OCI-LY1 (cell line): ENCODE data around the gene POM121.
"Not testable (repeated sequence)": the region's sequence is repeated elsewhere in the genome, so short reads cannot be mapped to it uniquely, and the experiment has no call there.

Experiments used
- H2AFZ ChIP-seq: fragments of 200-600 bp; sonication (generic), shearing (Covaris generic); 2 replicates; pipeline ENCODE4 v1.6.0; 2014; ENCODE audit warnings: antibody characterized with exemption, mild to moderate bottlenecking, low read length
- H3F3A ChIP-seq: fragments of 200-600 bp; sonication (generic), shearing (Covaris generic); 2 replicates; pipeline ENCODE4 v1.6.0; 2014; ENCODE audit warnings: mild to moderate bottlenecking, antibody characterized with exemption, low read length, moderate library complexity; ENCODE audit not compliant: insufficient read depth
- H3K27ac ChIP-seq: fragments of 200-600 bp; sonication (generic); 2 replicates; pipeline ENCODE4 v1.5.1; 2014; ENCODE audit warnings: low read length, mixed run types, mild to moderate bottlenecking, low read depth; ENCODE audit not compliant: poor library complexity, severe bottlenecking
- H3K27me3 ChIP-seq: fragments of 200-600 bp; sonication (generic); 2 replicates; pipeline ENCODE4 v1.6.0; 2014; ENCODE audit warnings: antibody characterized with exemption, mild to moderate bottlenecking, low read length, moderate library complexity; ENCODE audit not compliant: insufficient read depth
- H3K36me3 ChIP-seq: fragments of 200-600 bp; sonication (generic); 2 replicates; pipeline ENCODE4 v1.6.1; 2014; ENCODE audit warnings: mild to moderate bottlenecking, antibody characterized with exemption, low read length, moderate library complexity, mixed read lengths; ENCODE audit not compliant: insufficient read depth
- H3K4me1 ChIP-seq: fragments of 200-600 bp; sonication (generic); 2 replicates; pipeline ENCODE4 v1.5.1; 2014; ENCODE audit warnings: mild to moderate bottlenecking, low read length, moderate library complexity; ENCODE audit not compliant: insufficient read depth, severe bottlenecking
- H3K4me2 ChIP-seq: fragments of 200-600 bp; sonication (generic), shearing (Covaris generic); 2 replicates; pipeline ENCODE4 v1.6.1; 2014; ENCODE audit warnings: low read length
- H3K4me3 ChIP-seq: fragments of 200-600 bp; sonication (generic); 2 replicates; pipeline ENCODE4 v1.5.1; 2014; ENCODE audit warnings: low read length, low read depth, mild to moderate bottlenecking, mixed read lengths; ENCODE audit not compliant: poor library complexity, severe bottlenecking
- H3K79me2 ChIP-seq: fragments of 200-600 bp; shearing (Covaris generic); 2 replicates; pipeline ENCODE4 v1.6.1; 2016; ENCODE audit warnings: mixed run types, low read length, mixed read lengths; ENCODE audit not compliant: insufficient read depth
- H3K9ac ChIP-seq: fragments of 200-600 bp; sonication (generic), shearing (Covaris generic); 2 replicates; pipeline ENCODE4 v1.6.1; 2014; ENCODE audit warnings: mild to moderate bottlenecking, low read length, mixed read lengths
- H3K9me2 ChIP-seq: fragments of 200-600 bp; sonication (generic), shearing (Covaris generic); 2 replicates; pipeline ENCODE4 v1.6.1; 2014; ENCODE audit warnings: low read depth, mild to moderate bottlenecking, low read length, mixed read lengths
- H3K9me3 ChIP-seq: fragments of 200-600 bp; shearing (Covaris generic); 2 replicates; pipeline ENCODE4 v1.6.1; 2014; ENCODE audit warnings: low read length, mixed read lengths
- H4K20me1 ChIP-seq: fragments of 200-600 bp; sonication (generic), shearing (Covaris generic); 2 replicates; pipeline ENCODE4 v1.6.0; 2016; ENCODE audit warnings: mild to moderate bottlenecking, low read length; ENCODE audit not compliant: insufficient read depth

Gene POM121

GRCh38 chr7:72982084-72982483 is 57.2 kb downstream of the POM121 start:
- H3K4me1 ChIP-seq, H3K9ac ChIP-seq, H2AFZ ChIP-seq, H3K36me3 ChIP-seq, H3K9me2 ChIP-seq, H3K27me3 ChIP-seq, H3K79me2 ChIP-seq, H3K4me2 ChIP-seq, H3K9me3 ChIP-seq, H4K20me1 ChIP-seq, H3K4me3 ChIP-seq, H3F3A ChIP-seq, H3K27ac ChIP-seq: not testable (repeated sequence)

- H3K4me2 ChIP-seq, H3K36me3 ChIP-seq, H3K4me1 ChIP-seq, H2AFZ ChIP-seq, H3K27ac ChIP-seq, H3K9ac ChIP-seq, H3K79me2 ChIP-seq, H3K27me3 ChIP-seq, H3K9me2 ChIP-seq, H3F3A ChIP-seq, H4K20me1 ChIP-seq, H3K9me3 ChIP-seq, H3K4me3 ChIP-seq: not testable (repeated sequence)
These were observed 65.4 kb downstream of the POM121 start for GRCh38 chr7:72990146-72990913.

GRCh38 chr7:72995484-72995883 is 70.6 kb downstream of the POM121 start:
- not testable (repeated sequence) for H3K9me3 ChIP-seq, H3K4me2 ChIP-seq, H3K9ac ChIP-seq, H3K9me2 ChIP-seq, H3F3A ChIP-seq, H3K27me3 ChIP-seq, H2AFZ ChIP-seq, H3K4me1 ChIP-seq, H3K36me3 ChIP-seq, H3K27ac ChIP-seq, H3K79me2 ChIP-seq, H4K20me1 ChIP-seq, H3K4me3 ChIP-seq

- not testable (repeated sequence) for H3K79me2 ChIP-seq, H3K4me2 ChIP-seq, H3K27ac ChIP-seq, H3K9me3 ChIP-seq, H3F3A ChIP-seq, H3K27me3 ChIP-seq, H3K4me3 ChIP-seq, H3K9me2 ChIP-seq, H3K36me3 ChIP-seq, H3K9ac ChIP-seq, H2AFZ ChIP-seq, H3K4me1 ChIP-seq, H4K20me1 ChIP-seq
These were observed 72.6 kb downstream of the POM121 start for GRCh38 chr7:72997447-72997846.

- not testable (repeated sequence) for H3F3A ChIP-seq, H3K27ac ChIP-seq, H3K9ac ChIP-seq, H3K9me3 ChIP-seq, H3K4me1 ChIP-seq, H3K9me2 ChIP-seq, H4K20me1 ChIP-seq, H3K79me2 ChIP-seq, H3K4me2 ChIP-seq, H3K4me3 ChIP-seq, H3K27me3 ChIP-seq, H2AFZ ChIP-seq, H3K36me3 ChIP-seq
These were observed 73.1 kb downstream of the POM121 start for GRCh38 chr7:72997887-72998468.
